GM12874 (cell line): Measurements from ENCODE around the gene PRKCA.

Source experiments
- TF ChIP-seq, protein P1 (sequence below): IDR thresholded peaks from 2 replicates; pipeline ENCODE4 v1.5.1; 2011; ENCODE audit warnings: low read depth, mild to moderate bottlenecking, control low read depth, low read length, moderate library complexity; ENCODE audit not compliant: insufficient read depth

The PRKCA gene

GRCh38 chr17:66306446-66306845 lies 4.0 kb downstream of the PRKCA start:
- TF ChIP-seq, protein P1, sequence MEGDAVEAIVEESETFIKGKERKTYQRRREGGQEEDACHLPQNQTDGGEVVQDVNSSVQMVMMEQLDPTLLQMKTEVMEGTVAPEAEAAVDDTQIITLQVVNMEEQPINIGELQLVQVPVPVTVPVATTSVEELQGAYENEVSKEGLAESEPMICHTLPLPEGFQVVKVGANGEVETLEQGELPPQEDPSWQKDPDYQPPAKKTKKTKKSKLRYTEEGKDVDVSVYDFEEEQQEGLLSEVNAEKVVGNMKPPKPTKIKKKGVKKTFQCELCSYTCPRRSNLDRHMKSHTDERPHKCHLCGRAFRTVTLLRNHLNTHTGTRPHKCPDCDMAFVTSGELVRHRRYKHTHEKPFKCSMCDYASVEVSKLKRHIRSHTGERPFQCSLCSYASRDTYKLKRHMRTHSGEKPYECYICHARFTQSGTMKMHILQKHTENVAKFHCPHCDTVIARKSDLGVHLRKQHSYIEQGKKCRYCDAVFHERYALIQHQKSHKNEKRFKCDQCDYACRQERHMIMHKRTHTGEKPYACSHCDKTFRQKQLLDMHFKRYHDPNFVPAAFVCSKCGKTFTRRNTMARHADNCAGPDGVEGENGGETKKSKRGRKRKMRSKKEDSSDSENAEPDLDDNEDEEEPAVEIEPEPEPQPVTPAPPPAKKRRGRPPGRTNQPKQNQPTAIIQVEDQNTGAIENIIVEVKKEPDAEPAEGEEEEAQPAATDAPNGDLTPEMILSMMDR = no peak

- TF ChIP-seq, protein P1 = no peak
These were observed 4.8 kb downstream of the PRKCA start for GRCh38 chr17:66307257-66307656.

- TF ChIP-seq, protein P1 = no peak
These were observed 6.4 kb downstream of the PRKCA start for GRCh38 chr17:66308856-66309255.

DNA sequence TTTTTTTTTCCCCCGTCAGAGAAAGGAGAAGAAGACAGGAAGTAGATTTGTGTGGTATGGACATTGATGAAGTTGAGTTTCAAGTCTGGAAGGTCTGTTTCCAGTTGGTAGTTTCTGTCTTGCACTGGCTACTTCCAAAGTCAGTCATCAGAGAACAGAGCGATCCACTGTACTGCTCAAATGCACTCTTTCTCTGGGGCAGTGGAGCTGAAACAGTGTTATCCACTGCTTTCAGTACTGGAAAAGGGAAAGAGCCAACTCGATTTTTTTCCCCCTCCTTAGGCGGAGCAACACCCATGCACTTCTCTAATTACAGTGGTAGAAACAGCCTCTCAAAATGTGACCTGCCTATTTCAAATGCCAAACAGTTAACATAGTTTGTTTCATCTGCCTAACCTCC lies 7.4 kb downstream of the PRKCA start:
- TF ChIP-seq, protein P1 = no peak

- TF ChIP-seq, protein P1 = peak; percentile 11; the same call in 1 of the 2 replicates
These were observed 8.2 kb downstream of the PRKCA start for GRCh38 chr17:66310528-66311148.

GRCh38 chr17:66312912-66313311 lies 10.5 kb downstream of the PRKCA start:
- TF ChIP-seq, protein P1 = no peak

DNA sequence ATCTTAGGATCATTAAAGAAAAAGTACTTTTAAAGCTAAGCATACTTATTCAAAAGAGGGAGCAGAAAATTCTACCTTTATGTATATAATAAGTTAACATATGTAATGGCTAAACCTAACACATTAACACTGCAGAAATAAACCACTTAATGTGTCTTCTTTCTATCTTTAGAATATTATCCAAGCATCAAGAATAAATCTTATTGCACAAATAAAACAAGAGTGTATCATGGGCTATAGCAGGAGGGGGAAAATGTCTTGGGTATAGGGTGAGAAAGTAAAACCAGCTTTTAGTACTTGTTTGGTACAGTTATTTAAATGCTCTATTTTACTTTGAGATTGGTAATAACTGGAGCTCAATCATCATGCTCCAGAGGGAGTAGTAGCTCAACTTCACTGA lies 10.9 kb downstream of the PRKCA start:
- TF ChIP-seq, protein P1 = no peak
